ENCODE data around the gene GALNT1.

The GALNT1 gene

GRCh38 chr18:35582899-35583558 lies 1.5 kb downstream of the GALNT1 start:
- no peak for DNase-seq

- DNase-seq = no peak
Measured at GRCh38 chr18:35584735-35585134, 3.2 kb downstream of the GALNT1 start.

- DNase-seq = no peak
Measured at GRCh38 chr18:35585608-35586007, 4.1 kb downstream of the GALNT1 start.

GRCh38 chr18:35588122-35588521 lies 6.6 kb downstream of the GALNT1 start:
- no peak for DNase-seq

- no peak for DNase-seq
Measured at GRCh38 chr18:35588995-35589394, 7.5 kb downstream of the GALNT1 start.

- no peak for DNase-seq
Measured at GRCh38 chr18:35589546-35589945, 8.0 kb downstream of the GALNT1 start.

- DNase-seq = no peak
Measured at GRCh38 chr18:35590935-35591334, 9.4 kb downstream of the GALNT1 start.

- no peak for DNase-seq
Measured at GRCh38 chr18:35592298-35592697, 10.8 kb downstream of the GALNT1 start.

GRCh38 chr18:35593859-35594258 lies 12.3 kb downstream of the GALNT1 start:
- DNase-seq = no peak

GRCh38 chr18:35597758-35598157 lies 16.2 kb downstream of the GALNT1 start:
- no peak for DNase-seq

- no peak for DNase-seq
Measured at GRCh38 chr18:35602193-35602820, 20.8 kb downstream of the GALNT1 start.

- DNase-seq = no peak
Measured at GRCh38 chr18:35603008-35603407, 21.5 kb downstream of the GALNT1 start.

- no peak for DNase-seq
Measured at GRCh38 chr18:35603528-35603927, 22.0 kb downstream of the GALNT1 start.

GRCh38 chr18:35604369-35604768 lies 22.8 kb downstream of the GALNT1 start:
- DNase-seq = no peak

GRCh38 chr18:35605686-35606417 lies 24.3 kb downstream of the GALNT1 start:
- no peak for DNase-seq

GRCh38 chr18:35609236-35609635 lies 27.7 kb downstream of the GALNT1 start:
- DNase-seq = no peak

GRCh38 chr18:35610089-35610488 lies 28.5 kb downstream of the GALNT1 start:
- no peak for DNase-seq

- DNase-seq = no peak
Measured at GRCh38 chr18:35610724-35611123, 29.2 kb downstream of the GALNT1 start.

- DNase-seq = no peak
Measured at GRCh38 chr18:35611518-35611917, 30.0 kb downstream of the GALNT1 start.

GRCh38 chr18:35616074-35616473 lies 34.5 kb downstream of the GALNT1 start:
- DNase-seq = no peak

- DNase-seq = peak; percentile 53
Measured at GRCh38 chr18:35616664-35617423, 35.3 kb downstream of the GALNT1 start.

- DNase-seq = no peak
Measured at GRCh38 chr18:35617865-35618264, 36.3 kb downstream of the GALNT1 start.

GRCh38 chr18:35618289-35618688 lies 36.7 kb downstream of the GALNT1 start:
- DNase-seq = no peak

All from NK-92 treated with Interleukin-12 subunit alpha and Interleukin-12 subunit beta, amount 100 ng/mL, for 24 hours (cell line).